GM23248 (cell line): Measurements from ENCODE around the gene NOC4L. TPM values are rescaled to one million over a fixed set of nuclear protein-coding genes. Genes with fewer than 3 reads are reported as not detected.

ENCODE experiments used
- DNase-seq: peaks from one replicate; pipeline ENCODE4 v3.0.0-alpha.2; 2015
- H2AFZ ChIP-seq: fragments of 200-600 bp; sonication (generic); 2 replicates; pipeline ENCODE4 v1.6.1; 2016; ENCODE audit warnings: antibody characterized with exemption
- H3F3A ChIP-seq: fragments of 200-600 bp; sonication (generic); 2 replicates; pipeline ENCODE4 v1.6.1; 2016; ENCODE audit warnings: mild to moderate bottlenecking, antibody characterized with exemption, mixed run types; ENCODE audit not compliant: insufficient read depth
- H3K27ac ChIP-seq: fragments of 200-600 bp; sonication (generic); 2 replicates; pipeline ENCODE4 v1.5.1; 2016; ENCODE audit warnings: mild to moderate bottlenecking
- H3K27me3 ChIP-seq: fragments of 200-600 bp; sonication (generic); replicated peaks from 2 replicates; pipeline ENCODE4 v1.6.1; 2016; ENCODE audit warnings: mild to moderate bottlenecking; ENCODE audit not compliant: insufficient read depth
- H3K36me3 ChIP-seq: fragments of 200-600 bp; sonication (generic); 2 replicates; pipeline ENCODE4 v1.6.1; 2016; ENCODE audit warnings: low read depth, mild to moderate bottlenecking
- H3K4me1 ChIP-seq: fragments of 200-600 bp; sonication (generic); 2 replicates; pipeline ENCODE4 v1.6.1; 2016; ENCODE audit warnings: mild to moderate bottlenecking; ENCODE audit not compliant: insufficient read depth
- H3K4me2 ChIP-seq: fragments of 200-600 bp; sonication (generic); one replicate; pipeline ENCODE4 v1.6.1; 2016; ENCODE audit warnings: mild to moderate bottlenecking; ENCODE audit not compliant: unreplicated experiment
- H3K4me3 ChIP-seq: fragments of 200-600 bp; sonication (generic); 2 replicates; pipeline ENCODE4 v1.5.1; 2016; ENCODE audit warnings: mild to moderate bottlenecking
- H3K79me2 ChIP-seq: fragments of 200-600 bp; sonication (generic); 2 replicates; pipeline ENCODE4 v1.6.1; 2016; ENCODE audit warnings: mild to moderate bottlenecking; ENCODE audit not compliant: insufficient read depth
- H3K9ac ChIP-seq: fragments of 200-600 bp; sonication (generic); 2 replicates; pipeline ENCODE4 v1.6.1; 2016; ENCODE audit warnings: mild to moderate bottlenecking
- H3K9me2 ChIP-seq: fragments of 200-600 bp; sonication (generic); 2 replicates; pipeline ENCODE4 v1.6.1; 2016; ENCODE audit warnings: mixed run types, mild to moderate bottlenecking, moderate library complexity; ENCODE audit not compliant: insufficient read depth
- H3K9me3 ChIP-seq: fragments of 200-600 bp; sonication (generic); one replicate; pipeline ENCODE4 v1.6.1; 2017; ENCODE audit warnings: low read depth
- H4K20me1 ChIP-seq: fragments of 200-600 bp; sonication (generic); 2 replicates; pipeline ENCODE4 v1.6.0; 2016; ENCODE audit not compliant: insufficient read depth
- EZH2 ChIP-seq: fragments of 200-600 bp; sonication (generic); IDR thresholded peaks from 2 replicates; pipeline ENCODE4 v1.6.1; 2018; ENCODE audit warnings: antibody characterized with exemption, mild to moderate bottlenecking; ENCODE audit not compliant: insufficient read depth, poor library complexity, severe bottlenecking
- EZH2phosphoT487 ChIP-seq: fragments of 200-600 bp; sonication (generic); IDR thresholded peaks from 2 replicates; pipeline ENCODE4 v1.6.1; 2018; ENCODE audit warnings: antibody characterized with exemption, moderate library complexity, mild to moderate bottlenecking, low read depth; ENCODE audit not compliant: insufficient read depth
- WGBS, 2 experiments: methylation state at CpG; one replicate each; pipeline ENCODE4 v1.1.6; 2015 to 2017; ENCODE audit warnings: low lambda C conversion rate in 2 of 2, low coverage in 1 of 2; ENCODE audit errors: missing lambda C conversion rate in 2 of 2; 5-methylcytosine and 5-hydroxymethylcytosine counted together
- in situ Hi-C: fragments of 300-500 bp; cut with MboI; formaldehyde crosslinking; loops from 2 replicates; pipeline ENCODE4 v1.15.0; 2020
- polyA plus RNA-seq: library from polyadenylated mRNA; unstranded; fragments of >200 nt; fragmentation: Nextera tagmentation; extraction: Ambion mirVana; gene quantifications from 2 replicates; pipeline ENCODE4 v1.2.1, GENCODE V29; 2016
- total RNA-seq: library from RNA; depleted of rRNA; stranded (reverse); fragments of >200 nt; shearing (Covaris generic); gene quantifications from 2 replicates; pipeline ENCODE4 v1.2.3, GENCODE V29; 2014

The NOC4L gene
- total and polyA plus RNA-seq, 2 experiments from 2014 or later = 10.2 to 22.7 TPM

- Histone ChIP-seq H3K36me3 (no peaks in the 10 kb centered on the region), H3K4me3 (no peak overlapping the region), H3F3A (no peaks in the 10 kb centered on the region), H2AFZ (no peak overlapping the region), H3K4me1 (no peaks in the 10 kb centered on the region), H3K9me3 (no peaks in the 10 kb centered on the region), H3K27ac (no peak overlapping the region), H3K4me2 (no peak overlapping the region), H3K9me2 (no peaks in the 10 kb centered on the region), H3K79me2 (no peaks in the 10 kb centered on the region), H4K20me1 (no peaks in the 10 kb centered on the region), H3K27me3 (peaks cover 25% of the 10 kb centered on the region), H3K9ac (no peak overlapping the region)
- 69 to 73% methylated on average over 16 of the region's 16 CpGs for WGBS, 2 experiments
- DNase-seq = no peak
- TF ChIP-seq EZH2phosphoT487 (no peak), EZH2 (no peak)
- in situ Hi-C loops = no loop called here
These were observed 41.4 kb downstream of the NOC4L start for GRCh38 chr12:132185705-132186104.

- Histone ChIP-seq H3K9ac (no peak overlapping the region), H4K20me1 (no peaks in the 10 kb centered on the region), H3K9me3 (no peaks in the 10 kb centered on the region), H3K4me2 (no peak overlapping the region), H3K36me3 (no peaks in the 10 kb centered on the region), H3F3A (no peaks in the 10 kb centered on the region), H3K79me2 (no peaks in the 10 kb centered on the region), H3K4me1 (no peaks in the 10 kb centered on the region), H2AFZ (no peak overlapping the region), H3K27ac (no peak overlapping the region), H3K27me3 (peaks cover 25% of the 10 kb centered on the region), H3K4me3 (no peak overlapping the region), H3K9me2 (no peaks in the 10 kb centered on the region)
- 49 to 50% methylated on average over 23 to 24 of the region's 24 CpGs for WGBS, 2 experiments
- no peak for TF ChIP-seq EZH2phosphoT487
- no peak for TF ChIP-seq EZH2
- no peak for DNase-seq
- in situ Hi-C loops = no loop called here
These were observed 42.1 kb downstream of the NOC4L start for GRCh38 chr12:132186208-132186856.

GRCh38 chr12:132186857-132187620, 42.8 kb downstream of the NOC4L start:
- Histone ChIP-seq H3K9me3 (no peaks in the 10 kb centered on the region), H3K27me3 (peaks cover 25% of the 10 kb centered on the region), H3K9me2 (no peaks in the 10 kb centered on the region), H3F3A (no peaks in the 10 kb centered on the region), H3K4me2 (no peak overlapping the region), H4K20me1 (no peaks in the 10 kb centered on the region), H3K27ac (no peak overlapping the region), H3K4me1 (no peaks in the 10 kb centered on the region), H2AFZ (no peak overlapping the region), H3K9ac (no peak overlapping the region), H3K36me3 (no peaks in the 10 kb centered on the region), H3K79me2 (no peaks in the 10 kb centered on the region), H3K4me3 (no peak overlapping the region)
- WGBS, 2 experiments = 79 to 83% methylated on average over 35 to 39 of the region's 39 CpGs
- DNase-seq = no peak
- TF ChIP-seq EZH2phosphoT487 = no peak
- TF ChIP-seq EZH2 = no peak
- in situ Hi-C loops = no loop called here

GRCh38 chr12:132187646-132188450, 43.6 kb downstream of the NOC4L start:
- TF ChIP-seq EZH2phosphoT487 (no peak), EZH2 (no peak)
- Histone ChIP-seq H3K4me3 (no peak overlapping the region), H3K4me2 (no peak overlapping the region), H3K27me3 (peaks cover 21% of the 10 kb centered on the region), H3K9me2 (no peaks in the 10 kb centered on the region), H3K36me3 (no peaks in the 10 kb centered on the region), H3K27ac (no peak overlapping the region), H3F3A (no peaks in the 10 kb centered on the region), H3K79me2 (no peaks in the 10 kb centered on the region), H3K9ac (no peak overlapping the region), H2AFZ (no peak overlapping the region), H4K20me1 (no peaks in the 10 kb centered on the region), H3K9me3 (no peaks in the 10 kb centered on the region), H3K4me1 (no peaks in the 10 kb centered on the region)
- no peak for DNase-seq
- in situ Hi-C loops = no loop called here
- WGBS, 2 experiments = 90 to 93% methylated on average over 29 to 31 of the region's 35 CpGs
